Spleen (tissue), 11 donors: ENCODE measurements around the gene ERMARD. TPM values are rescaled to one million over a fixed set of nuclear protein-coding genes. Genes with fewer than 3 reads are reported as not detected.

Experiments
- DNase-seq: peaks from one replicate; pipeline ENCODE4 v3.0.0-alpha.2; 2020
- H3K27ac ChIP-seq, 8 donors: fragments of 200-600 bp; sonication (generic) in 7 of 8; 1 replicate in 4 of 8; 2 replicates in 4 of 8; pipeline versions ENCODE4 v1.5.0 to v1.8.0; 2016 to 2021; ENCODE audit warnings: inconsistent platforms in 4 of 8, mild to moderate bottlenecking in 4 of 8, moderate library complexity in 1 of 8
- H3K27me3 ChIP-seq, 7 donors: fragments of 200-600 bp; sonication (generic) in 6 of 7; replicated peaks in 1 of 7; 1 replicate in 4 of 7; 2 replicates in 3 of 7; pipeline versions ENCODE4 v1.5.0 to v1.8.0; 2016 to 2021; ENCODE audit warnings: inconsistent platforms in 3 of 7, mild to moderate bottlenecking in 1 of 7
- H3K36me3 ChIP-seq, 6 donors: fragments of 200-600 bp; sonication (generic) in 5 of 6; 1 replicate in 4 of 6; 2 replicates in 2 of 6; pipeline versions ENCODE4 v1.5.0 to v1.8.0; 2016 to 2021; ENCODE audit warnings: inconsistent platforms in 2 of 6
- H3K4me1 ChIP-seq, 6 donors: fragments of 200-600 bp; sonication (generic) in 5 of 6; 1 replicate in 3 of 6; 2 replicates in 3 of 6; pipeline versions ENCODE4 v1.5.0 to v1.8.0; 2016 to 2021; ENCODE audit warnings: inconsistent platforms in 3 of 6
- H3K4me3 ChIP-seq, 8 donors: fragments of 200-600 bp; sonication (generic) in 7 of 8; 1 replicate in 4 of 8; 2 replicates in 4 of 8; pipeline versions ENCODE4 v1.5.0 to v1.8.0; 2016 to 2021; ENCODE audit warnings: inconsistent platforms in 4 of 8, mild to moderate bottlenecking in 4 of 8, moderate library complexity in 2 of 8
- H3K9me3 ChIP-seq, 8 donors: fragments of 200-600 bp; sonication (generic) in 7 of 8; 1 replicate in 4 of 8; 2 replicates in 4 of 8; pipeline versions ENCODE4 v1.5.0 to v1.8.0; 2016 to 2021; ENCODE audit warnings: inconsistent platforms in 4 of 8
- CTCF ChIP-seq, 11 experiments: fragments of 200-600 bp in 7 of 11; fragments of 450-650 bp in 4 of 11; sonication (generic) in 4 of 11; IDR thresholded peaks in 8 of 11; conservative IDR thresholded peaks in 3 of 11; 1 replicate in 7 of 11; 2 replicates in 4 of 11; pipeline versions ENCODE4 v1.4.0 to v1.8.0; 2016 to 2021; ENCODE audit warnings: antibody characterized with exemption in 11 of 11, inconsistent platforms in 4 of 11, mild to moderate bottlenecking in 1 of 11
- POLR2A ChIP-seq, 3 donors: fragments of 450-650 bp; IDR thresholded peaks; one replicate each; pipeline ENCODE4 v1.5.1; 2017; ENCODE audit warnings: antibody characterized with exemption in 3 of 3, mild to moderate bottlenecking in 1 of 3
- POLR2AphosphoS5 ChIP-seq, 3 donors: sonication (generic); formaldehyde crosslinking; IDR thresholded peaks; one replicate each; pipeline ENCODE4 v1.5.1; 2017; ENCODE audit warnings: antibody characterized with exemption in 3 of 3
- WGBS, 5 donors: extraction: QIAGEN DNeasy Blood & Tissue Kit in 3 of 5; methylation state at CpG; one replicate each; pipeline versions ENCODE4 v1.1.5 to v1.1.7; 2013 to 2018; 5-methylcytosine and 5-hydroxymethylcytosine counted together
- intact Hi-C: fragments of 100-400 bp; cut with DNase I; formaldehyde crosslinking; loops from one replicate; pipeline ENCODE4 v1.15.0; 2023; ENCODE audit warnings: low total_unique reads
- polyA plus RNA-seq, 3 donors: library from polyadenylated mRNA; stranded (reverse); fragments of 200-250 nt; gene quantifications; one replicate each; pipeline ENCODE4 v1.2.1, GENCODE V29; 2013
- total RNA-seq, 7 donors: library from RNA; depleted of rRNA in 3 of 7; stranded (reverse); fragments of >200 nt in 3 of 7; fragmentation: NEBNext Ultra II Directional in 4 of 7; extraction: Animal tissue kit (Norgen Biotek cat#: 25700) in 4 of 7; gene quantifications; one replicate each; pipeline versions ENCODE4 v1.1.0 to v1.2.1, GENCODE V29; 2016 to 2021
- donor health status: healthy with polysubstance abuse.
- donor health status: DM: no; HTN: no; CAD: no; lungs with moderate emphysema.
- donor health status: DM: no; HTN: no; CAD: no.
- donor health status: Bipolar disorder and iron deficiency.
- donor health status: healthy.
- donor health status: DM: no; HTN: no; CAD: no.
- donor health status: DM: yes; HTN: yes; CAD: no.

ERMARD gene
- total and polyA plus RNA-seq, 10 donors, result 23.1 to 87.3 (median 37.7) TPM

- Histone ChIP-seq H3K4me1 (peaks cover 21 to 76% (median 36%) of the 10 kb centered on the region in 6 donors), H3K36me3 (peaks cover 3 to 83% (median 38%) of the 10 kb centered on the region in 6 donors), H3K4me3 (no peak overlapping the region), H3K27ac (no peak overlapping the region), H3K9me3 (no peaks in the 10 kb centered on the region), H3K27me3 (no peaks in the 10 kb centered on the region)
- peak in 1 of 3 donors; percentile 16 for TF ChIP-seq POLR2AphosphoS5 (IDR thresholded peaks at IDR 0.05)
- TF ChIP-seq CTCF (IDR thresholded peaks at IDR 0.05 in 8 of 11, conservative IDR thresholded peaks at IDR 0.05 in 3 of 11), result no peak
- no peak for TF ChIP-seq POLR2A (IDR thresholded peaks at IDR 0.05)
- 85 to 94% (median 89%) methylated on average over 2 of the region's 2 CpGs for WGBS, 5 donors
- intact Hi-C loops, result no loop called here
- DNase-seq, result no peak
Measured at GRCh38 chr6:169707772-169708171, 43.6 kb upstream of the ERMARD start.

DNA sequence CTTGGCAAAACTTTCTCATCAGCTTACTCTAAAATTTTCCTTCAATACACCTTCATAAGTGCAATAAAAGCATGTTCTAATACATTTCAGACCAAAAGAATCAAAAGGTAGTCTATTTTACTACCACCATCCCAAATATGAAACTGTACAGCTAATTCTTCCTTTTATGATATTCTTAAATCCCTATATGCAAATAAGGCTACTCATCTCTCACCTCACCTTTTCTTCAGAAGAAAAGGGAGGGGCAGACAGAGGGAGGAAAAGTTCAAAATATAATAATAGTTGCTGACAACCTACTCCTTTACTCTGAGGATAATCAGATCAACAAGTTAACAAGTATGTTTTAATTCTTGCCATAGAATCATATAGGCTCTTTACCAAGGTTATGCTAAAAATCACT, 42.1 kb upstream of the ERMARD start:
- H3K27me3 ChIP-seq, result no peaks in the 10 kb centered on the region
- no peak overlapping the region for H3K27ac ChIP-seq
- intact Hi-C loops, result no loop called here
- peaks cover 3 to 92% (median 48%) of the 10 kb centered on the region in 6 donors for H3K36me3 ChIP-seq
- H3K4me1 ChIP-seq, result peaks cover 8 to 61% (median 21%) of the 10 kb centered on the region in 6 donors
- H3K9me3 ChIP-seq, result no peaks in the 10 kb centered on the region
- DNase-seq, result no peak
- no peak for TF ChIP-seq POLR2AphosphoS5 (IDR thresholded peaks at IDR 0.05)
- TF ChIP-seq POLR2A (IDR thresholded peaks at IDR 0.05), result no peak
- TF ChIP-seq CTCF (IDR thresholded peaks at IDR 0.05 in 8 of 11, conservative IDR thresholded peaks at IDR 0.05 in 3 of 11), result no peak
- H3K4me3 ChIP-seq, result no peak overlapping the region

DNA sequence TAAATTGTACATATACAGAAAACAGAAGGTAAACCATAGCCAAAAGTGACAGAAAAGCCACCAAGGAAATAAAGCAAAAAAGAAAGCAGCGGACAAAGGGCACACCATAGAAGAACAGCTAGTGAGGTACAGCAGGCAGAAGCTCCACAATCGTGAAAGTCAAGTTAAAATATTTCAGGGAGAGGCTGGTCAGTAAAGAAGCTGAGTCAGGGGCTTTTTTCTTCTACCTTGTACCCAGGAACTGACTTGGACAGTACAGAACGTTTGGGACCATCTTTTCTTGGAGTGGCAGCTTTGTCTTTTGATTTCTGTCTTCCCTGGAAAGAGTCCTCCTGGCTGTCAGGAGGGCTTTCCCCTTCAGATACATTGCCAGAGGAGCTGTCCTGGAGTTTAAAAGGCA, 41.4 kb upstream of the ERMARD start:
- Histone ChIP-seq H3K4me3 (no peak overlapping the region), H3K4me1 (peaks cover 2 to 53% (median 14%) of the 10 kb centered on the region in 6 donors), H3K27ac (no peak overlapping the region), H3K9me3 (no peaks in the 10 kb centered on the region), H3K27me3 (no peaks in the 10 kb centered on the region), H3K36me3 (peaks cover 3 to 92% (median 53%) of the 10 kb centered on the region in 6 donors)
- TF ChIP-seq CTCF (IDR thresholded peaks at IDR 0.05 in 8 of 11, conservative IDR thresholded peaks at IDR 0.05 in 3 of 11) (no peak), POLR2A (IDR thresholded peaks at IDR 0.05) (no peak), POLR2AphosphoS5 (IDR thresholded peaks at IDR 0.05) (no peak)
- intact Hi-C loops, result no loop called here
- DNase-seq, result no peak
- 77 to 94% (median 86%) methylated on average over 3 of the region's 3 CpGs for WGBS, 5 donors

GRCh38 chr6:169714178-169714577, 37.2 kb upstream of the ERMARD start:
- H3K27ac ChIP-seq, result no peak overlapping the region
- peaks cover 0 to 34% (median 2%) of the 10 kb centered on the region in 6 donors for H3K4me1 ChIP-seq
- no peaks in the 10 kb centered on the region for H3K27me3 ChIP-seq
- WGBS, 5 donors, result 89 to 98% (median 98%) methylated on average over 2 of the region's 2 CpGs
- TF ChIP-seq POLR2AphosphoS5 (IDR thresholded peaks at IDR 0.05), result no peak
- no peaks in the 10 kb centered on the region for H3K9me3 ChIP-seq
- peaks cover 3 to 95% (median 65%) of the 10 kb centered on the region in 6 donors for H3K36me3 ChIP-seq
- H3K4me3 ChIP-seq, result no peak overlapping the region
- intact Hi-C loops, result no loop called here
- DNase-seq, result no peak

DNA sequence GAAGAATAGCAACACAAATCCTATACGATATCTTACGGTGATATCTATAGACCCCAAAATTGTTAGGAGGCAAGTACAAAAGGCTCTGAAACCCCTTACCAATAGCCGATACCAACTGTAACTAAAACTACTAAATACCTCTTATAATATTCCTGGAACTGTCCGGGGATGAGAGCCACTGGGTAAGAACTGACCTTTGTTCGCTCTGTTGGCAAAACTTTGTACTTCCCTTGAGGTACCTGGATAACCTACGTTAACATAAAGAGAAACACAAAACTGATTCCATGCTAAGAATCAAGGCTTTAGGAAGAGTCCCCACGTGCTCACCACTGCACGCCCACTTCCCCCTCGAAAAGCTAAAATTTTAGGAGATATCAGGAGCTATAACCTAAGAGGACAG, 36.8 kb upstream of the ERMARD start:
- WGBS, 5 donors, result 92 to 98% (median 95%) methylated on average over 9 of the region's 9 CpGs
- H3K4me1 ChIP-seq, result peaks cover 0 to 34% (median 2%) of the 10 kb centered on the region in 6 donors
- intact Hi-C loops, result no loop called here
- TF ChIP-seq CTCF (IDR thresholded peaks at IDR 0.05 in 8 of 11, conservative IDR thresholded peaks at IDR 0.05 in 3 of 11) (no peak), POLR2AphosphoS5 (IDR thresholded peaks at IDR 0.05) (no peak), POLR2A (IDR thresholded peaks at IDR 0.05) (no peak)
- peaks cover 3 to 91% (median 63%) of the 10 kb centered on the region in 6 donors for H3K36me3 ChIP-seq
- no peak for DNase-seq
- H3K27me3 ChIP-seq, result no peaks in the 10 kb centered on the region
- H3K4me3 ChIP-seq, result no peak overlapping the region
- H3K27ac ChIP-seq, result no peak overlapping the region
- no peaks in the 10 kb centered on the region for H3K9me3 ChIP-seq
